ENCODE results near the gene ACACB.

Gene ACACB

DNA sequence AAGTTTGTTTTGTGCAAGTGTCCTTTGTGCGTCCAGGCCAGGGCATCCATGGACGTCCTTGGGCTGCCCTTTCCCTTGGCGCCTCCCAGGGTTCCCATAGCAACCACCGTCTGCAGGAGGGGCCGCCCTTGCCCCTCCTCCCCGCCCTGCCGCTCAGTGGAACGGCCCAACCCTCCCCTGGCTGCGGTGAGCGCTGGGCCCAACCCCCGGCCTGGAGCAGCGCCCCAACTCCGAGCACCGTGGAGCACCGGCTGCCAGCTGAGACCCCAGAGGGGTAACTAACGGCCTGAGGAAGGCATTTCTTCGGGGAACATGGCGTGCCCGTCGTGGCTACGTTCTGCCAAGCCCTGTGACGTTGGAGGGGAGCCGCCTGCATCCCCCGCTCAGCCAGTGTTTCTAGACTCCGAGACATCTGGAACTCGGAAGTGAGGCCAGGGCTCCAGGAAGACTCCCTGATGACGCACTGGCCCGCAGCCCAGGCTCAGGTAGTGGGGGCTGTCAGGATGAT lies 5.3 kb upstream of the ACACB start:
- peak; percentile 38 for DNase-seq (ENCODE audit: low spot score)

DNA sequence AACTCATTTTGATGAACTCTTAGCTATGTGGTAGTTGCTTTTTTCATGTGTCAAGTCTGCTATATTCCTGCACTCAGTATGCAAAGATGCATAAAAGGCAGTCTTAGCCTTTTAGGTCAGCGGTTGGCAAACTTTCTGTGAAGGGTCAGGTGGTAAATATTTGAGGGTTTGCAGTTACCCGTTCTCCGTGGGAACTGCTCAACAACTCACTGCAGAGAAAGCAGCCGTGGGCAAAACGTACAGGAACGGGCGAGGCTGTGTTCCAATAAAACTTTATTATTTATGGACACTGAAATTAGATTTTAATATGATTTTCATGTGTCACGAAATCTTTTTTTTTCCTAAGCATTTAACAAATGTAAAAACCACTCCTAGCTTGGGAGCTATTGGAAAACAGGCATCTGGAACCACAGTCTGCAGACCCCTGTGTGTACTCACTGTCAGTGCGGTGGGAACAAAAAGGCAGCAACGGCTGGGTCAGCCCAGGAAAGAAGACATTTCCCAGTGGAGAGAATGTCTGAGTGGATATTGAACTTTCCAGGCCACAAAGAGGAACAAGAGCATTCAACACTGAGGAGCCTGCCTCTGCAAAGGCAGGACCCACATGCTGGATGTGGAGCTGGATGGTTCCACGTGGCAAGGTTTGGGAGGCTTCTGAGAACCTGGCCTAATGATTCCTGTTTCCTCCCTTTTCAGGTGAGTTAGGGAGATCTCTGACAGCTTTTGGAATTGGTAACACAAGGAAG lies 3.5 kb upstream of the ACACB start:
- DNase-seq (ENCODE audit: low spot score), result no peak

DNA sequence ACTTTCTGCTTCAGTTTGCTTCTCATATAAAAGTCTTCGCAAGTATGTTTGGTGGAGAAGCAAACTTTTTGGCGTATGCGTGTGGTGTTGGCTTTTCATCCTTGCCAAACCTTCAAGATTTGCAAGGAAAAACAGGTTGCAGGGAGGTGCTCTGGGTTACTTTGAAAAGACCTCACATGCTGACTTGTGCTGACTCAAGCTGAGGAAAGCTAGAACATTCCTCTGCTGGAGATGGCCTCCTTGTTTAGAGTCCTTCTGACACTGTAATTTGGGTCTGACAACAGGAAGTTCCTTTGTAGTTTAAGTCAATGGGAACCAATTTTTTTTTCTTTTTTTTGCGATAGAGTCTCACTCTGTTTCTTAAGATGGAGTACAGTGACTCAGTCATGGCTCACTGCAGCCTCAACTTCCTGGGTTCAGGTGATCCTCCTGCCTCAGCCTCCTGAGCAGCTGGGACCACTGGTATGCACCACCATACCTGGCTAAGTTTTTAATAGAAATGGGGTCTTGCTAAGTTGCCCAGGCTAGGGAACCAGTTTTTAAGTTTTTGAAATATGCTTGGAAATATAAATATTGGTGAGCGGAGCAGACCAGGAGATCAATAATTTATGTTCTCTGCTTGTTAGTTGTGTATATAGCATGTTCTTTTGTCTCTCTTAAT lies 2.6 kb upstream of the ACACB start:
- no peak for DNase-seq (ENCODE audit: low spot score)

DNA sequence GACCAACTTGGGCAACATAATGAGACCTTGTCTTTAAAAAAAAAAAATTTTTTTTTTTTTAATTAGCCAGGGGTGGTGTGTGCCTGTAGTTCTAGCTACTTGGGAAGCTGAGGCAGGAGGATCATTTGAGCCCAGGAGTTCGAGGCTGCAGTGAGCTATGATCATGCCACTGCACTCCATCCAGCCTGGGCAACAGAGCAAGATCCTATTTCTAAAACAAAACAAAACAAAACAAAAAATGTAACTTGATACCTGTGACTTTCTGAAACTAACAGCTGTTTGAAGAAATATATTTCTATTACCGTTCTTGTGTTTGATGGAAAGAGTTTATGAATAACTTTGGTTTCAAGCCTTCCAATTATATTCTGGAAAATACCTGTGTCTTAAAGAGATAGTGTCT lies 1.7 kb upstream of the ACACB start:
- no peak for DNase-seq (ENCODE audit: low spot score)

DNA sequence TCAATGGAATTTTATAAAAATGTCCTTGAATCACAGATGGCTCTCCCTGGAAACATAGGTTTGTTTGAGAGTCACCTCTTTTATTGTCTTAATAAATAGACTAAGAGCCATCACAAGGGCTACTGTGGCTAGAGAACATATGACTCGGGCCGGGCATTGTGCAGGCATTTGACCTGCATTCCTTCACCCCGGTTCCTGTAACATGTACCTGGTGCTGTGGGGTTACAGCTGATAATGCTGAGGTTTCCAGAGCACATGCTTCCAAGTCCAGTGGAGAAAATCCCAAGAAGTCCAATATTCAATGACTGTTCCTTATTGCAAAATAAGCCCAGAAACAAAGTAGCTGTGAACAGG lies 1.0 kb upstream of the ACACB start:
- DNase-seq (ENCODE audit: low spot score), result no peak

DNA sequence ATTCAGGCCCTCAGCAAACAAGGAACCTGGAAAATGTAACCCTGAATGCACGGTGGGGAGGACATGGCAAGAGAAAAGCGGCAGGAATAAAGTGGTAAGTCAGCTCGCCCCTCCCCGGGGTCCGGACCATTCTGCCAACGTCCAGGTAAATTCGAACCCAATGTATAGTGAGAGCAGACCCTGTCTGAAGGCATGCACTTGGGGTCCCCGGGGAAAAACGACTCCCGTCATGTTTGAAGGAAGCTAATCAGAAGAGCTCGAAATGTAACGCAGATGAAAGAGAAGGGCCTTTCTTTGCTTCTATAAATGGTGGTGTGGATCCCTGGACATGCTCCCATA lies 193 bp downstream of the ACACB start:
- no peak for DNase-seq (ENCODE audit: low spot score)

DNA sequence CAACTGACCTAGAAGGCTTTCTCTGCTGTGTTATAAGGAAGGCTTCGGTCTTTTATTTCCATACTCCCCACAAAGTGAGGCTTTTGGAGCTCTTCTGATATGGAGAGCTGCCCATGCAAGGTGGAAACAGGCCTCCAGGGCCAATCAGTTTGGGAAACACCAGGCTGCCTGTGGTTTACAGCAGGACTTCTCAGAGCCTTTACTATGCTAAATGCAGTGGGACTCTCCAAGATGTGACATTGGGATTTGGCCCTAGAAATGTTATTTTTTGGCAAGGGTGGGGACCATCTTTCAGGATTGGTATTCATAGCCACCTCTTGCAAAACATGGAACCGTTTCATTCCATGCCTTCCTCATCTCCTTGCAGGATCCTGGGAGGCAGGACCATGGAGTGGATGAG lies 3.7 kb downstream of the ACACB start:
- no peak for DNase-seq (ENCODE audit: low spot score)

DNA sequence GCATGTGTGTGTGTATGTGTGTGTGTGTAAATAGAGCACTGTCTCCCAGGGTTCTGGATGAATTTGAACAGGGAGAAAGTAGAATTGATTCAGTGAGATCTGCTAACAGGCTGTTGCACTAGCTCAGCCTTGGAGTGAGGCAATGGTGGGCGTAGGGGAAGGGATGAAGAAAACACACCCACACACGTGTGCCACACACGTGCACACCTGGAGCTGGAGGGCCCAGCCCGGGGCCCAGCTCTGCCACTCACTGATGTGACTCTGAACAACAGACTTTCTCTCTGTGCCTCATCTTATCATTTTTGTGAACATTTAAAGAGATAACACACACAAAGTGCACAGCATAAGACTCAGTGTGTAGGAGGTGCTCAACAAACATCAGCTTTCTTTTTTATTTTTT lies 4.2 kb downstream of the ACACB start:
- no peak for DNase-seq (ENCODE audit: low spot score)

DNA sequence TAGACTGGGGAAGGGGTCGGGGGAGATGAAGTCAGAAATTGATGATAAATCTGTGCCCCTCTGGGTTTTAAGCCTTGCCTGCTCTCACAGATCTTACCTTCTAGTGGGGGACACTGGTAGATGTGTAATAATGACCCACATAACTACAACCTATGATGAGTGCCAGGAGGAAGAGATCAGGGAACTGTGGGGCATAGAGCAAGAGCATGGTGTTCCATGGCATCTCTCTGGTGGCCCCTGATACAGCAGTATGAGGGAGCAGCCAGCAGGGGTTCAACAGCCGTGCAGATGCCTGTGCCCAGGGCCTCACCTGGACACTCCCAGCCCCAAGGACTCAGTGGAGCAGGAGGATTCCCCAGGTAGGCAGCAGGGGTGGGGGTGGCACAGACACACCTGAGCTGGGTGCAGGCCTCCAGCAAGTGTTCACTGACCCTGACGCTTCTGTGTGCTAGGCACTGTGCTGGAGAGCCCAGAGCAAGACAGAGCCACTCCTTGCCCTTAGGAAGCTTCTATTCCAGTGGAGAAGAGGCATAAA lies 5.0 kb downstream of the ACACB start:
- DNase-seq (ENCODE audit: low spot score), result no peak

DNA sequence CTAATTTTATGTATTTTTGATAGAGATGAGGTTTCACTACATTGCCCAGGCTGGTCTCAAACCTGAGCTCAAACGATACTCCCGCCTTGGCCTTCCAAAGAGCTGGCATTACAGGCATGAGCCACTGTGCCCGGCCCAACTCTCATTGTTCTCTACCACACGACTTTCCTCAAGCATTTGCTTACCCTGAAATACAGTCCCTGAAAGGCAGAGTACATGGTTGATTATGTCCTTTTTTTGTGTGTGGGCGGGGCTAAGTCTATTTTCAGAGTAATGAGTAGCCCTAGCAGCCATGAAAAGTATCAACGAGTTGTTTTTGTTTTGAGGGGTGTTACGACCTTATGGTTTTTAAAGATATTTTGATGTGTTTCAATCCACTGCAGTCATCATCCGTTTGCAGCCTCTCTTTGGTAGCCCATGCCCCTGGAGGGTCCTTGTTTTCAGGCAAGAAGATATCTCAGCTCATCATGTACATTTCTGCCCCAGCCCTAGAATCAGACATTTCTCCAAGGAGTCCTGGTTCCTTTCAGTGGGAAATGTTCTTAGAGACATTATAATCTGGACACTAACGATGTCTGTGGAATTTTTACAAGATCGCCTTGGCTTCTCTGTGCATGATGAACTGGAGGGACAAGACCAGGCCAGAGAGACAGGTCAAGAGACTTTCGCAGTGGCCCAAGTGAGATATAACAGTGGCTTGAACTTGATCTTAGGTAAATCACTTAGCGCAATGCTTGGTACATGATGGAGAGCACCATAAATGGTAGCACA lies 8.7 kb downstream of the ACACB start:
- DNase-seq (ENCODE audit: low spot score), result no peak

DNA sequence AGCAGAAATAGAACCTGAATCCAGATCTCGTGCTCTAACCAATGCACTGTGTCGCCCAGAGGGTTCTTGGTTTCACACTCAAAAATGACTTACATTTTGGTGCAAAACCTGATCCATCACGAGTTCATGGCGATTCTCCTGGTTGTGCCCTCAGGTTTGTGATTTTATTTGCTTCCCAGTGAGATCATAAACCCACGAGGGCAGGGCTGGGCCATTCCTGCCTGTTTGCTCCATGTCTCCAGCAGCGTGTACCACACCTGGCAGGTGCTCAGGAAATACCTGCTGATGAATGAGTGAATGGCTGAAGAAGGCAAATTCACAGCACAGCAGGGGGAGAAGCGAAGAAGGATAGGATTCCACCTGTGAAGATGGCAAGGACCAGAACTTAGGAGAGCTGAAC lies 9.4 kb downstream of the ACACB start:
- no peak for DNase-seq (ENCODE audit: low spot score)

DNA sequence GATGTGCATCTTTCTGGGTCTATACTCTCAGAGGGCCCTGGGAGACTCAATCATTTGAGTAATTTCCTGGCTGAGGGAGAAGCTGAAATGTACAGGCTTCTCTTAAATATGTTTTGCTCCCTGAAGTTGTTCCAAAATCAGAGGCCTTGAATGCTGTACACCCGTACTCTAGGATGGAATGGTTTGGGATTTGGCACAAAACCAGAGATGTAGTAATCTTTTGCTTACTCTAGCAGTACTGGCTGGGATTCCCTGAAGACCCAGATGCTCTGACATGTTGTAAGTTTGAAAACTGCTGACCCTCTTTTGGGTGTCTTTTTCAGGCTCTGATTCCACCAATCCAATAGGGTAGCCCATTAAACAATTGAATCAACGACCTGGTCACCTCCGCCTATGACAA lies 10.4 kb downstream of the ACACB start:
- DNase-seq (ENCODE audit: low spot score), result no peak

DNA sequence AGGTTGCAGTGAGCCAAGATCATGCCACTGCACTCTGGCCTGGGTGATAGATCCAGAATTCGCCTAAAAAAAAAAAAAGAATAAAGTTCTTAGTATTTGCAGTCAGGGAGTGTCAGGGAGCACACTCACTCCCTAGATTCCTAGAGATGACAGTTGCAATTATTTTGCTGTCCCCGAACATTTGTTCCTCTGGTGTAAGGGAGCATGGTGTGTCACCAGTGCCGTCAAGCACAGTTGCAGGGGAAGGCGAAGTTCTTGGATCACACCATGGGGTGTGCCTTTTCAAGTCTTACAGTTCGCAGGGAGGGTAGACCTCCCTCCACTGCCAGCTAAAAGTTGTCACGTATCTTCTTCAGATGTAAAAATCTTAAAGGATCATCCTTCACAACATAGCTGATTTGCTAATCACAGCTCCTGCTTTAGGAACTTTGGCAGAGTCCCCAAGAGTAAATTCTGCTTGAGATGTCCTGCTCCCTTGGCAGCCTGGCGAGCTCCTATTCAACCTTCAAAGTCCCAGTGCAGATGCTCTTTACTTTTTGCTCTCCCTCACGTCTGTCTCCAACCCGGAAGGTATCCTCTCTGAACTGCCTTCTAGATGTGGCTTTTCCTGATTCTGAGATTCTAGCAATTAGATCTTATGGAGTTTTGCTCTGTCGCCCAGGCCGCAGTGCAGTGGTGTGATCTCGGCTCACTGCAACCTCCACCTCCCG lies 11.3 kb downstream of the ACACB start:
- DNase-seq (ENCODE audit: low spot score), result no peak

DNA sequence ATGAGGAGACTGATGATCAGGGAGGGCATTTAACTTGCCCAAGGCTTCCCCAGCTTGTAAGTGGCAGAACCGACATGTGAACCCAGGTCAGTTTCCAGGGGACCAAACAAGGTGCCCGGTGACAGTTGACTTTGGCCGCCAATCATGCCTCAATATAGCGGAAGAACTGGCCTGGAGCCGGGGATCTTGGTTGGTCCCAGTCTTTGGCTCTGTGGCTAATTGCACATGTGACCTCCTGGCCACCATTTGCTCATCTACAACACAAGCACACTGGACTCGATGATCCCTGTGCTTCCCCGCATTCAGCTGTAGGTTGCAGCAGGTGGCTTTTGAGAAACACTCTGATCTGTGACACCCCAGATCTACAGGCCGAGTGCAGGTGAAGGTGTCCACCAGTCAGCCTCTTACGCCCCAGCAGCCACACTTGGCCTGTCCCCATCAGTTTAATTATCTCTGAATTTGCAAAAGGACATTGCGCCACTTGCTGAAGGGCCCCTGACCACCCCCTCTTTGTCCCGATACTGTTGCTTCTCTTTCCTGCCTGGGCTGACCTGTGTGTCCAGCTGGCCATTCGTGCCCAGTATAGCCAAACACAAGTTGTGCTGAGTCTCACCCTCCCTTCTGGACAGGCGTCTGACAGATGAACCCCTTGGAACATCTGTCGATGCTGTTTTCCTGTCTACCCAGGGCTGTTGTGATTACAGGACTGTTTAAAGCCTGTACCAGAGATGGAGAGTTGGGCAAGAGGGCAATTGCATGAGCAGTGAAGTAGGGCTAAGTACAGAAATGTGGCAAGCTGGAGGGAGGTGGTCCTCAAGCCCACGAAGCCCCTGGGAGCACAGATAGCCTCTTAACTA lies 14.1 kb downstream of the ACACB start:
- DNase-seq (ENCODE audit: low spot score), result no peak

DNA sequence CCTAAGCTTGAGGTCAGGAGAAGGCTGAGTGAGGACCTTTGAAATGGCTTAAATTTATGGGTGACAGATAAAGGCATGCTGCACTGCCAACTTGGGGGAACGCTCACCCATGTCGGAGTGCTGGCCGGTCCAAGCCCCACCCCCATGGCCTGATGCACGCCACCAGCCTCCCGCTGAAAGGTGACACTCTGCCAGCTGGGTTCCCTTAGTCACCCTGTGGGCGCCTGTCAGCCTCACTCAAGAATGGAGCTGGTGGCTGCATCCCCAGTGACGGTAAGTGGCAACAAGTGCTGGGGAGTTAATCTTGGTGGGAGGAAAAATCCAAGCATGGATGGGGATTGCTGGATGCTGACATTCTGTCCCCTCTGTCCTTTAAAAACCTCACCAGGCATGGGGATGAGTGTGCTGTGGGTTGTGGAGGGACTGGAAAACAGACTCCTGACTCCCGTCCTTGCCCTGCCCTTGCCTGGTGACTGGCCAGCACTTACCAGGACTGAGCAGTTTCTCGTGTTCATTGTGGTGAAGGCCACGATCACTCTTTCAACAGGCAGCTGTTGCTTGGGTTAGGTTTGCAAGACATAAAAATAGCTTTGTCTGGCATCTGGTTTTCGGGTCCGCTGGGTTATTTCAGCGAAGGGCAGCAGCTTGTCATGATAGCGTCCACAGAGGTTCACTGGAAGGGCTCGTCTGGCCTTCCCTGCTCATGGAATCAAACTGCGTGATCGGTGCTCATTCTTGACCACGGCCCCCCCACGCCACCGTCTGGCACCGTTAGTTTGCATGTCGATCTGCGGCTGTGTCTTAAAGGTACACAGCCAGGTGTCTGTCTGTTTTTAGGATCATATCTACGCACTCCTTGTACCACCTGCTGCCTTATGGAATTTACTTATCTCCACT lies 15.0 kb downstream of the ACACB start:
- no peak for DNase-seq (ENCODE audit: low spot score)

DNA sequence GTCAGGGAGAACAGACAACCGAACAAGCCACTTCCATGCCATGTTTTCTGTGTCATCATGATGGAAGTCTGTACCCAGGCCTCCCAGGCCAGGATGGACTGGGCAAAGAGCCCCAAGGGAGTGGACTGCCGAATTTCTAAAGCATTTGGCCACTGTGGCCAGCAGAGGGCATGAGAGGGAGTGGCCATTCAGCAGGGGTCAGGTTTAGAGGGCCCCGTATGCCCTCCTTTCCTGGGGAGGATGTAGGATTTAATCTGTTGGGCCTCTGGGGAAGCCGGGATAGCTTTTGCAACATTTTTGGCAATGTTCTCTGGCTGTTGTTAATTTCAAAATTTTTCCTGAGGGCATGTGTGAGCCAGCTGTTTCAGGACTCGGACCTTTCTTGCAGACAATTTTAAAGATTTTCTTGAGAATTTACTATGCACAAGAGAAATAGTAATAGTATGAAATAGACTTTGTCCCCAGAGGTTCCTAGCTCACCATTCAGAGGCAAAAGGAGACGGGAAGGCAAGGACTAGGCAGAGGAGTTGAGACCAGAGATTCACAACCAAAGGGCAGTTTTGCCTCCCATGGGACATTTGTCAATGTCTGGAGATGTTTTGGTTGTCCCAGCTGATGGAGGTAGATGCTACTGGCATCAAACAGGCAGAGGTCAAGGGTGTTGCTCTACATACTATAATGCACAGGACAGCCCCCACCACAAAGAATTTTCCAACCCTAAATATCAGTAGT lies 18.0 kb downstream of the ACACB start:
- no peak for DNase-seq (ENCODE audit: low spot score)

DNA sequence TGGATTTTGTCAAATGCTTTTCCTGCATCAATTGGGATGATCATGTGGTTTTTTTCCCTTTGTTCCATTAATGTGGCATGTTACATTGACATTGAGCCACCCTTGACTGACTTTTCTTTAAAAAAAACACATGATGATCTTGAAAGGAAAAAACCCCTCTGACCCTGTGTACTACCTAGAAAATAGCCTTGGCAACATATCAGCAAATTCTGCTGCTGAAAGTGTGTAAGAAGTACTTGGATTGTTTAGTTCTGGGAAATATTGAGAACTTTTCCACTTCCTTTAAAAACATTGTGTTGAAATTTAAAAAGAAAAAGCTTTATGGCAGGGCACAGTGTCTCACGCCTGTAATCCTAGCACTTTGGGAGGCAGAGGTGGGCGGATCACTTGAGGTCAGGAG lies 20.7 kb downstream of the ACACB start:
- no peak for DNase-seq (ENCODE audit: low spot score)

DNA sequence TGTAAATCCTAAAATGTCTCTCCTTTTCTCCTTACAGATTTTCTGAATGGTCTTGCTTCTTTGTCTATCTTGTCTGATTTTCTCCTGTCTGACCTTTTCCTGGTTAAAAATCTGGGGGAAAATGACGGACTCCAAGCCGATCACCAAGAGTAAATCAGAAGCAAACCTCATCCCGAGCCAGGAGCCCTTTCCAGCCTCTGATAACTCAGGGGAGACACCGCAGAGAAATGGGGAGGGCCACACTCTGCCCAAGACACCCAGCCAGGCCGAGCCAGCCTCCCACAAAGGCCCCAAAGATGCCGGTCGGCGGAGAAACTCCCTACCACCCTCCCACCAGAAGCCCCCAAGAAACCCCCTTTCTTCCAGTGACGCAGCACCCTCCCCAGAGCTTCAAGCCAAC lies 23.0 kb downstream of the ACACB start:
- no peak for DNase-seq (ENCODE audit: low spot score)

DNA sequence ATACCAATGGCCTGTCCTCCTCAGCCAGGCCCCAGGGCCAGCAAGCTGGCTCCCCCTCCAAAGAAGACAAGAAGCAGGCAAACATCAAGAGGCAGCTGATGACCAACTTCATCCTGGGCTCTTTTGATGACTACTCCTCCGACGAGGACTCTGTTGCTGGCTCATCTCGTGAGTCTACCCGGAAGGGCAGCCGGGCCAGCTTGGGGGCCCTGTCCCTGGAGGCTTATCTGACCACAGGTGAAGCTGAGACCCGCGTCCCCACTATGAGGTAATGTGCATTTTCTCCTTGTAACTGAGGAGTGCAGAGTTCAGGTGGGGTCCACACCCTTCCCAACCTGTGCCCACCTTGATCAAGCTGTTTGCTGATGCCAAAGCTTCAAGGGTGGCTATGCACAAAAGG lies 23.4 kb downstream of the ACACB start:
- no peak for DNase-seq (ENCODE audit: low spot score)

DNA sequence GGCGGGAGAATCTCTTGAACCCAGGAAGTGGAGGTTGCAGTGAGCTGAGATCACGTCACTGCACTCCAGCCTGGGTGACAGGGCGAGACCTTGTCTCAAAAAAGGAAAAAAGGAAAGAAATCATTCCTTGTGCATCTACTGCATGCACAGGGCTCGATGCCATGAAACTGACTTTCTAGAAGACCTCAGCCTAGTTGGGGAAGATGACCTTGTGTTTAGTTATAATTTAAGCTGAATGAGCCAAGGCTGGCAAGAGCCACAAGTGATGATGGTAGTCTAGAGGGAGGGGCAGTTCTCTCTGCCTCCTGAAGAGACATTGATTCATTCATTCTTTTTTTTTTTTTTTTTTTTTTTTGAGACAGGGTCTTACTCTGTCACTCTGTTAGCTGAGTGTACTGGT lies 24.2 kb downstream of the ACACB start:
- DNase-seq (ENCODE audit: low spot score), result no peak

Data from hematopoietic multipotent progenitor cell treated with erythropoietin and hydrocortisone succinate and interleukin-3 and kit ligand, for 17 days (in vitro differentiated cells).